Natural killer cell treated with Interleukin-12 subunit alpha and Interleukin-12 subunit beta and Interleukin-15 and Interleukin-18, amount 100 ng/mL, for 72 hours (primary cell): ENCODE data around the gene SEC11C. TPM values are rescaled to one million over a fixed set of nuclear protein-coding genes. Genes with fewer than 3 reads are reported as not detected.

ENCODE experiments used
- ATAC-seq, 2 donors: fragments of 150-1000 bp; cut with Tn5 transposase in 1 of 2; sonication (Bioruptor Pico), chemical (Tn5 transposase) in 1 of 2; 2 replicates each; pipeline ENCODE4 v1.10.0; 2021
- DNase-seq: peaks from one replicate; pipeline ENCODE4 v3.0.0; 2022; ENCODE audit warnings: low spot score
- H3K27ac Mint-ChIP-seq, 2 donors: 1 replicate in 1 of 2; 2 replicates in 1 of 2; pipeline ENCODE4 v1.8.0; 2022; ENCODE audit warnings: mixed read lengths in 2 of 2, mild to moderate bottlenecking in 1 of 2, moderate library complexity in 1 of 2
- H3K27me3 Mint-ChIP-seq, 2 donors: 1 replicate in 1 of 2; 2 replicates in 1 of 2; pipeline ENCODE4 v1.8.0; 2022; ENCODE audit warnings: mixed read lengths in 2 of 2
- H3K36me3 Mint-ChIP-seq: one replicate; pipeline ENCODE4 v1.8.0; 2022; ENCODE audit warnings: mixed read lengths
- H3K4me1 Mint-ChIP-seq, 2 donors: 1 replicate in 1 of 2; 2 replicates in 1 of 2; pipeline ENCODE4 v1.8.0; 2022; ENCODE audit warnings: low read depth in 2 of 2, mixed read lengths in 2 of 2, mild to moderate bottlenecking in 1 of 2
- H3K4me3 Mint-ChIP-seq: one replicate; pipeline ENCODE4 v1.8.0; 2022; ENCODE audit warnings: mixed read lengths
- H3K9me3 Mint-ChIP-seq: 2 replicates; pipeline ENCODE4 v1.8.0; 2022; ENCODE audit warnings: mixed read lengths
- total RNA-seq, 2 donors: library from RNA; stranded (reverse); gene quantifications; one replicate each; pipeline ENCODE4 v1.2.3, GENCODE V29; 2022

Gene SEC11C
- total RNA-seq, 2 donors from 2014 or later, result 79.4 to 83.1 TPM

GRCh38 chr18:59202258-59202820, 62.7 kb downstream of the SEC11C start:
- H3K36me3 Mint-ChIP-seq, result no peaks in the 10 kb centered on the region
- H3K4me1 Mint-ChIP-seq, result no peaks in the 10 kb centered on the region
- no peaks in the 10 kb centered on the region for H3K9me3 Mint-ChIP-seq
- ATAC-seq, result no peak
- no peak overlapping the region for H3K4me3 Mint-ChIP-seq
- H3K27ac Mint-ChIP-seq, result no peak overlapping the region
- no peak for DNase-seq
- peaks cover 15 to 26% of the 10 kb centered on the region in 2 donors for H3K27me3 Mint-ChIP-seq

GRCh38 chr18:59207506-59207905, 67.8 kb downstream of the SEC11C start:
- Mint-ChIP-seq H3K27me3 (peaks cover 7 to 22% of the 10 kb centered on the region in 2 donors), H3K4me3 (no peak overlapping the region), H3K27ac (no peak overlapping the region), H3K4me1 (no peaks in the 10 kb centered on the region), H3K9me3 (no peaks in the 10 kb centered on the region), H3K36me3 (no peaks in the 10 kb centered on the region)
- no peak for ATAC-seq
- DNase-seq, result no peak

Other genes starting within 250 kb of the SEC11C start
- gene GRP, start 80.3 kb downstream of the SEC11C start, total RNA-seq, result not detected
- gene RAX, start 133.6 kb downstream of the SEC11C start, total RNA-seq, result not detected
- not detected for gene CPLX4, start 178.8 kb downstream of the SEC11C start, total RNA-seq
- 100 to 1,000 TPM; 124 to 146 TPM for gene LMAN1, start 219.4 kb downstream of the SEC11C start, total RNA-seq